GM18909 (cell line): ENCODE data around the gene FRMD8.

Experiments used
- ATAC-seq: cut with Tn5 transposase; IDR thresholded peaks from one replicate; pipeline ENCODE4 v1.9.1; 2021; ENCODE audit warnings: mild to moderate bottlenecking; ENCODE audit not compliant: unreplicated experiment, poor library complexity

Gene FRMD8

DNA sequence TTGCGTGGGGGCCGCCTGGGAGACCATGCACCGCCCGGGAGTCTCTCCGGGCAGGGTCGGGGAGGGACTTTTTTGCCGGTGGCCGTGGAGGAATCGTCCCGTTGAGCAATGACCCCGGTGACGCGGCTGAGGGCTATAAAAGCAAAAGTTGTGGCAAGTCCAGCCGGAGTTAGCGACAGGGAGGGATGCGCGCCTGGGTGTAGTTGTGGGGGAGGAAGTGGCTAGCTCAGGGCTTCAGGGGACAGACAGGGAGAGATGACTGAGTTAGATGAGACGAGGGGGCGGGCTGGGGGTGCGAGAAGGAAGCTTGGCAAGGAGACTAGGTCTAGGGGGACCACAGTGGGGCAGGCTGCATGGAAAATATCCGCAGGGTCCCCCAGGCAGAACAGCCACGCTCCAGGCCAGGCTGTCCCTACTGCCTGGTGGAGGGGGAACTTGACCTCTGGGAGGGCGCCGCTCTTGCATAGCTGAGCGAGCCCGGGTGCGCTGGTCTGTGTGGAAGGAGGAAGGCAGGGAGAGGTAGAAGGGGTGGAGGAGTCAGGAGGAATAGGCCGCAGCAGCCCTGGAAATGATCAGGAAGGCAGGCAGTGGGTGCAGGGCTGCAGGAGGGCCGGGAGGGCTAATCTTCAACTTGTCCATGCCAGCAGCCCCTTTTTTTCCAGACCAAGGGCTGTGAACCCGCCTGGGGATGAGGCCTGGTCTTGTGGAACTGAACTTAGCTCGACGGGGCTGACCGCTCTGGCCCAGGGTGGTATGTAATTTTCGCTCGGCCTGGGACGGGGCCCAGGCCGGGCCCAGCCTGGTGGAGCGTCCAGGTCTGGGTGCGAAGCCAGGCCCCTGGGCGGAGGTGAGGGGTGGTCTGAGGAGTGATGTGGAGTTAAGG is 36.4 kb downstream of the FRMD8 start, which contains the start of gene NEAT1:
TSS of gene NEAT1 (plus strand) at position 166 of the 883 bp plus-strand sequence.
- ATAC-seq = no peak

DNA sequence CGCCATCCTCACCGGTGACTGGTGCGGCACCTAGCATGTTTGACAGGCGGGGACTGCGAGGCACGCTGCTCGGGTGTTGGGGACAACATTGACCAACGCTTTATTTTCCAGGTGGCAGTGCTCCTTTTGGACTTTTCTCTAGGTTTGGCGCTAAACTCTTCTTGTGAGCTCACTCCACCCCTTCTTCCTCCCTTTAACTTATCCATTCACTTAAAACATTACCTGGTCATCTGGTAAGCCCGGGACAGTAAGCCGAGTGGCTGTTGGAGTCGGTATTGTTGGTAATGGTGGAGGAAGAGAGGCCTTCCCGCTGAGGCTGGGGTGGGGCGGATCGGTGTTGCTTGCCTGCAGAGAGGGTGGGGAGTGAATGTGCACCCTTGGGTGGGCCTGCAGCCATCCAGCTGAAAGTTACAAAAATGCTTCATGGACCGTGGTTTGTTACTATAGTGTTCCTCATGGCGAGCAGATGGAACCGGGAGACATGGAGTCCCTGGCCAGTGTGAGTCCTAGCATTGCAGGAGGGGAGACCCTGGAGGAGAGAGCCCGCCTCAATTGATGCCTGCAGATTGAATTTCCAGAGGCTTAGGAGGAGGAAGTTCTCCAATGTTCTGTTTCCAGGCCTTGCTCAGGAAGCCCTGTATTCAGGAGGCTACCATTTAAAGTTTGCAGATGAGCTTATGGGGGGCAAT is 37.2 kb downstream of the FRMD8 start:
- ATAC-seq = no peak

DNA sequence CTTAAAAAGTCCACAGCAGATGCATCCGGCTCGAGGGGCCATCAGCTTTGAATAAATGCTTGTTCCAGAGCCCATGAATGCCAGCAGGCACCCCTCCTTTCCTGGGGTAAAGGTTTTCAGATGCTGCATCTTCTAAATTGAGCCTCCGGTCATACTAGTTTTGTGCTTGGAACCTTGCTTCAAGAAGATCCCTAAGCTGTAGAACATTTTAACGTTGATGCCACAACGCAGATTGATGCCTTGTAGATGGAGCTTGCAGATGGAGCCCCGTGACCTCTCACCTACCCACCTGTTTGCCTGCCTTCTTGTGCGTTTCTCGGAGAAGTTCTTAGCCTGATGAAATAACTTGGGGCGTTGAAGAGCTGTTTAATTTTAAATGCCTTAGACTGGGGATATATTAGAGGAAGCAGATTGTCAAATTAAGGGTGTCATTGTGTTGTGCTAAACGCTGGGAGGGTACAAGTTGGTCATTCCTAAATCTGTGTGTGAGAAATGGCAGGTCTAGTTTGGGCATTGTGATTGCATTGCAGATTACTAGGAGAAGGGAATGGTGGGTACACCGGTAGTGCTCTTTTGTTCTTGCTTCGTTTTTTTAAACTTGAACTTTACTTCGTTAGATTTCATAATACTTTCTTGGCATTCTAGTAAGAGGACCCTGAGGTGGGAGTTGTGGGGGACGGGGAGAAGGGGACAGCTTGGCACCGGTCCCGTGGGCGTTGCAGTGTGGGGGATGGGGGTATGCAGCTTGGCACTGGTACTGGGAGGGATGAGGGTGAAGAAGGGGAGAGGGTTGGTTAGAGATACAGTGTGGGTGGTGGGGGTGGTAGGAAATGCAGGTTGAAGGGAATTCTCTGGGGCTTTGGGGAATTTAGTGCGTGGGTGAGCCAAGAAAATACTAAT is 38.0 kb downstream of the FRMD8 start:
- ATAC-seq = no peak

DNA sequence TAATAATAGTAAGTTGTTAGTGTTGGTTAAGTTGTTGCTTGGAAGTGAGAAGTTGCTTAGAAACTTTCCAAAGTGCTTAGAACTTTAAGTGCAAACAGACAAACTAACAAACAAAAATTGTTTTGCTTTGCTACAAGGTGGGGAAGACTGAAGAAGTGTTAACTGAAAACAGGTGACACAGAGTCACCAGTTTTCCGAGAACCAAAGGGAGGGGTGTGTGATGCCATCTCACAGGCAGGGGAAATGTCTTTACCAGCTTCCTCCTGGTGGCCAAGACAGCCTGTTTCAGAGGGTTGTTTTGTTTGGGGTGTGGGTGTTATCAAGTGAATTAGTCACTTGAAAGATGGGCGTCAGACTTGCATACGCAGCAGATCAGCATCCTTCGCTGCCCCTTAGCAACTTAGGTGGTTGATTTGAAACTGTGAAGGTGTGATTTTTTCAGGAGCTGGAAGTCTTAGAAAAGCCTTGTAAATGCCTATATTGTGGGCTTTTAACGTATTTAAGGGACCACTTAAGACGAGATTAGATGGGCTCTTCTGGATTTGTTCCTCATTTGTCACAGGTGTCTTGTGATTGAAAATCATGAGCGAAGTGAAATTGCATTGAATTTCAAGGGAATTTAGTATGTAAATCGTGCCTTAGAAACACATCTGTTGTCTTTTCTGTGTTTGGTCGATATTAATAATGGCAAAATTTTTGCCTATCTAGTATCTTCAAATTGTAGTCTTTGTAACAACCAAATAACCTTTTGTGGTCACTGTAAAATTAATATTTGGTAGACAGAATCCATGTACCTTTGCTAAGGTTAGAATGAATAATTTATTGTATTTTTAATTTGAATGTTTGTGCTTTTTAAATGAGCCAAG is 38.9 kb downstream of the FRMD8 start:
- no peak for ATAC-seq

DNA sequence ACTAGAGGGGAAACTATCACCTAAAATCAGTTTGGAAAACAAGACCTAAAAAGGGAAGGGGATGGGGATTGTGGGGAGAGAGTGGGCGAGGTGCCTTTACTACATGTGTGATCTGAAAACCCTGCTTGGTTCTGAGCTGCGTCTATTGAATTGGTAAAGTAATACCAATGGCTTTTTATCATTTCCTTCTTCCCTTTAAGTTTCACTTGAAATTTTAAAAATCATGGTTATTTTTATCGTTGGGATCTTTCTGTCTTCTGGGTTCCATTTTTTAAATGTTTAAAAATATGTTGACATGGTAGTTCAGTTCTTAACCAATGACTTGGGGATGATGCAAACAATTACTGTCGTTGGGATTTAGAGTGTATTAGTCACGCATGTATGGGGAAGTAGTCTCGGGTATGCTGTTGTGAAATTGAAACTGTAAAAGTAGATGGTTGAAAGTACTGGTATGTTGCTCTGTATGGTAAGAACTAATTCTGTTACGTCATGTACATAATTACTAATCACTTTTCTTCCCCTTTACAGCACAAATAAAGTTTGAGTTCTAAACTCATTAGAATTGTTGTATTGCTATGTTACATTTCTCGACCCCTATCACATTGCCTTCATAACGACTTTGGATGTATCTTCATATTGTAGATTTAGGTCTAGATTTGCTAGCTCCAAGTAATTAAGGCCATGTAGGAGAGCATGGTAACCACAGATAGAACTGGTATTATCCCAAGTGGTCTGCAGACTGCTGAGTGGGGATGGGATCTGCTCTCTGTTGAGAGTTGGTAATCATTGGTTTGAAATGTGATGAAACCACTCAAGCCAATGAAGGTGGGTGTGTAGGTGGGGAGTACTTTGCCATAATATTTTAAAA is 39.8 kb downstream of the FRMD8 start:
- peak; percentile 27 for ATAC-seq

DNA sequence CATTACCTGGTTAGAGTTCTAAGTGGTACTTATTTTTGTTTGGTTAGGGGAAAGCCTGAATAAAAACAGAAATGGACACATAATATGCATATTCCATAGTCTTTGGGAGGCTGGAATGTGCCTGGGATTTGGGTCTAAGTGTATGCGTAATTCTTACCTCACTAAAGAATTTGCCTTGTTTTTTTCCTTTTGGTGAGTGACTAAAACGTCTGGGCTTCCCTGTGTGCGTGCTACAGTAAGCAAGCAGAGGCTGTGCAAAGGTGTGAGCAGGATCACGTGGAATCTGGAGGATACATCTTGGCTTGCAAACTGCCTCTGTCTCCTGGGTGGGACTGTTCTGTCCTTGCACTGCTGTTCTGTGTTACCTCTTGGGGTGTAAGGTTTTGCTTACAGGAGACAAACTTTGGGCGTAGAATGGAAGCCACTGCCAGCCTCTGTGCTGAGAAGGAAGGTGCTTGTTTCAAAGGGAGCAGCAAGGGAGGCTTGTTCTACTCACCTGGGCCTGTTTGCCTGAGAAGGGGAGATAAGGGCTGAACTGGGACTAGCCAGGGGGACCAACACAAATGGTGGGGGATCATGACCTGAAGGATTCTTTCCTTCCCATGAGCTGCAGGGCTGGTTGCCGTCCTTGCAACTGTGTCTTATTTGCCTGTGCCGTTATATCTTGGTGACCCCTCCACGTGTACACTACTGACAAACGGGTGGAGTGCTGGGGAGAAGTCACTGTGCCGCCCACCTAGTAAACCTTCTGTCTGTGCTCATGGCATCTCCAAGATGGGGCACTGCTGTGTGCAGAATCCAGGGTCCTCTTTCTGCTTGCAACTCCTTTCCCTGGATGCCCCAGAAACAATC is 40.6 kb downstream of the FRMD8 start:
- no peak for ATAC-seq

DNA sequence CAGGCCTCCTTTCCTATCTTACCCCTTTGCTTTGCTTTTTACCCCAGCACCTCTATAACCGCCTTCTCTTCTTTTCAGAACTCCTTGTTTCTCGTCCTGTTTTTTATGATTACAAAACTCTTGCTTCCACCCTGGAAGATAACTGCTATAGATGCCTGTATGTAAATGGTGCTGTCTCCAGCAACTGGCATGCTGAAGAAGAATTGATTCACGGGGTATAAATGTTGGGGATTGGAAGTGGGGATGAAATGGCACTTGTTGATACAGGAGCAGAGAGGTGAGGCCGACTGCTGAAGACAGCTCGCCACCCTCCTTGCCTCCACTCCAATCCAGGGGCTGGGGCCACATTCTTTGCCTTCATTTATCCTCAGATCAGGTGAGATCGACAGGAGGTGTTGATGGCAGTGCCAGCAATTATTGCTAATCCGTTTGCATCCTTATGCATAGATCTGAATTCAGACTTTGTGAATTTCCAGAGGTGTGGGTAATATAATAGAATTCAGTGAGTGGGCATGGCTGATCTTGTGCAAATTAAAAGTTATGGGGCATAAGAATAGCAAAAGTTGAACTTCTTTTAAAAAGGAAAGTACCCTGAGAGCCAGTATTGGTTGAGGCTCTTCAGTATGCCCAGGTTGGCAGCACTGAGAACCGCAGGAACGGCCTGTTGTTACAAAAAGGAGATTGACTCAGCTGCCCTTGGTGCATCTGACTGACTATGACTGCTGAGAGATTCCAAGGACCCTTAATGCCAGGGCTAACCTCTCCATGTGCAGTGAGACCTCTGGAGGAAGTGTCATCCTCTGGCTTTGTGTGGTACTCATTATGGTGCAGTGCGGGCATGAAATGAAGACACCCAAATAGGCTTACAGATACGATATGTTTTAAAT is 41.5 kb downstream of the FRMD8 start:
- ATAC-seq = no peak

DNA sequence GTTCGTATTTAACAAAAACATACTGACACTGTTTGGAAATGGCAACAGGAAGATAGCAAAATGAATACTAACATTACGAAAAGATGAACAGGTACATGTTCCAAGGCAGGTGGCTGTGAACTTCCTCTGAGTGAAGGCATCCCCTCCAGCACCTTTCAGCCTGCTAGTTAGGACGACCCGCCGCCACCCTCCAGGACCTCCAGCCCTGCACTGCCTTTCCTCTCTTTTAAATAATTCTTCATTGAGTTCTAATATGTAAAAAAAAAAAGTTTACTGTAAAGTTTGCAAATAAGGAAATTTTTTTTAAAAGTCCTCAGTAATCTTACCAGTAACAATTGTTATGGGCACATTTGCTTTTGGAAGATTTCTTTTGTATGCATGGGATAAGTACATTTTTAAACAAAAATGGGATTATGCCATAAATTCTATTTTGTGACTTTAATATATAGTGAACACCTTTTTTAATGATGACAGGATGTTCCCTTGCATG is 42.2 kb downstream of the FRMD8 start:
- ATAC-seq = no peak

DNA sequence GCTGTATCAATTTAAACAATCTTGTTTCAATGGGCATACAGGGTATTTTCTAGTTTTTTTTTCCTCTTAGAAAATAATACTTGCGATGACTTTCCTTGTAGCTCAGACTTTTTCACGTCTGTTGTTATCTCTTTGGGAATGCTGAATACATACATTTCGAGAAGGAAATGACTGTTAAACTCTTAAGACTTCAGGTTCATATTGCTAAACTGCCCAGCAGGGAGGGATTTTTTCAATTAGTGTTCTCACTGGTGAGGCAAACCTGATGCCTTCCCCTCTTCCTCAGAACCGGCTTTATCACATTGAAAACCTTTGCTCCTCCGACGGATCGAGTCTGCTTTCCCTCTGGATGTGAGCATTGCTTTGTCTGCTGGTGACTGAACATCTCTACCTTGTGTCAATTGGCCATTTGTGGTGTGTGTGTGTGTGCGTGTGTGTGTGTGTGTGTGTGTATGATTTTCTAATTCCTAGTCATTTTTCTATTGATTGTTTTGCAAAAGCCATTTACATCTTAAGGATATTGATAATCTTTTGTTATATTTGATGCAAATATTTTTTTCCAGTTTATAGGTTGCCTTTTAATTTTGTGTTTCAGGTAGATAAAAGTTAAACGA is 42.7 kb downstream of the FRMD8 start:
- ATAC-seq = no peak

DNA sequence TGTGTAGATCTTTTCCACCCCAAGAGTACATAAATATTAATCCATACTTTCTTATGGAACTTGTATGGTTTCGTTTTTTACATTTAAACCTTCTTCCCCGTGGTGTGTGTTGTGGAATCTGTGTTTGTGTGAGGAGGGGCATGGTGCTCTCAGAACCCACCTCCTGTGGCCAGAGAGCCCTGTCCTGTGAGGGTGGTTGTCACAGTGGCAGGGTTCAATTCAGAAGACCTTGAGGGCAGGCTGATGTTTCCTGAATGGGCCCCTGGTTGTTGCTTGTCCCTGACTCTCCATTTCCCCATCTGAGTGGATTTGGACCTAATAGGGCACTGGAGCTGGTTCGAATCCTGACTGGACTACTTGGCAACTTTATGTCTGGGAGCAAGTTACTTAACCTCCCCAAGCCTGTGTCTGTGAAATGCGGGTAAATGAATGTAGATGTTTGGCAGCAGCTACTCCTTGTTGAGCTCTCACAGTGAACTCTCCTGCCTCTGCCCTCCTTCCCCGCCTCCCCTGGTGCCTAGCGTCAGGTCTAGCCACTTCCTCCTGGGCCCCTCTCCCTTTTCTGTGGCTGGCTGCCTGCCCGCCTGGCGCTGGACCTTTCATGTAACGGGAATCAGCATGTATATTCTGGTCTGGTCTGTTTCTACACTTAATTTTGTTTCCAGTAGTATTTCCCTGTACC is 43.4 kb downstream of the FRMD8 start:
- no peak for ATAC-seq

DNA sequence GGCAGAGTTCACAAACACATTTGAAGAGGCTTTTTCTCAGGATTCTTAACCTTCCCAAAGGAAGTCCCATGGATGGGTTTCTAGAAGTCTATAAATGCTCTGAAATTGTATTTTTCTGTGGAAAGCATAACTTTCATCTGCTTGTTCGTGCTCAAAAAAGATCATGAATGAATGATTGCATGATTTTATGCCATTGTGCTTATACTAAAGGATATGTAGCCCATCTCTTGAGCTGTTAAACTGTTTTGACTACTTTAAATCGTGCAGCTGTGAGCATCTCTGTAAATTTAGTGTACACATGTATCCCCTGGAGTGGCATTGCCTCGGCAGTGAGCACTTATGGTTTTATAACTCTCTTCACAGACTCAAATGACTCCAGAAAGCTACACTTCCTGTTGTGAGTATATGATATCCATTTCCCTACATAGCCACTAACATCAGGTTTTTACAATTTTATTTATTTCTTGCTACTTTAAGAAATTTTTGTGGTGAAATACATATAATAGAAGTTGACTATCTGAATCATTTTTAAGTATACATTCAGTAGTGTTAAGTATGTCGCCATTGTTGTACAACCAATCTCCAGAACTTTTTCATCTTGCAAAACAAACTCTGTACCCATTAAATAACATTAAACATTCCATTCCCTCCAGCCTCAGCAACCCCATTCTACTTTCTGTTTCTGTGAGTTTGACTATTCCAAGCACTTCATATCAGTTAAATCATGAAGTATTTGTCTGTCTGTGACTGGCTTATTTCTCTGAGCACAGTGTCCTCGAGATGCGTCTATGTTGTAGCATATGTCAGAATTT is 44.2 kb downstream of the FRMD8 start:
- no peak for ATAC-seq

DNA sequence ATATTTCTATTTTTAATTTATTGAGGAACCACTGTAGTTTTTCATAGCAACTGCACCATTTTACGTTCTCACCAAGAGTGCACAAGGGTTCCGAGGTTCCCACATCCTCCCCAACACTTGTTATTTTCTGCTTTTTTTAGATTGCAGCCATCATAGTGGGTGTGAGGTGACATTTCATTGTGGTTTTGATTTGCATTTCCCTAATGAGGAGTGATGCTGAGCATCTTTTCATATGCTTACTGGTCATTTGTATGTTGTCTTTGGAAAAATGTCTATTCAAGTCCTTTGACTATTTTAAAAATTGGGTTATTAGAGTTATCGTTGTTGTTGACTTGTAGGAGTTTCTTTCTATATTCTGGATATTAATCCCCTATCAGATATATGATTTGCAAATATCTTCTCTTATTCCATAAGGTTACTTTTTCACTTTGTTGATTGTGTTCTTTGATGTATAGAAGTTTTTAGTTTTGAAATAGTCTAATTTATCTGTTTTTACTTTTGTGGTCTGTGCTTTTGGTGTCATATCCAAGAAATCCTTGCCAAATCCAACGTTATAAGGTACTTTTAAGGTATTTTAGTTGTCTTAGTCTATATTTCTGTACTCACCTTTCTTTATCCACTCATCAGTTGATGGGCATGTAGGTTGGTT is 45.1 kb downstream of the FRMD8 start:
- ATAC-seq = no peak

DNA sequence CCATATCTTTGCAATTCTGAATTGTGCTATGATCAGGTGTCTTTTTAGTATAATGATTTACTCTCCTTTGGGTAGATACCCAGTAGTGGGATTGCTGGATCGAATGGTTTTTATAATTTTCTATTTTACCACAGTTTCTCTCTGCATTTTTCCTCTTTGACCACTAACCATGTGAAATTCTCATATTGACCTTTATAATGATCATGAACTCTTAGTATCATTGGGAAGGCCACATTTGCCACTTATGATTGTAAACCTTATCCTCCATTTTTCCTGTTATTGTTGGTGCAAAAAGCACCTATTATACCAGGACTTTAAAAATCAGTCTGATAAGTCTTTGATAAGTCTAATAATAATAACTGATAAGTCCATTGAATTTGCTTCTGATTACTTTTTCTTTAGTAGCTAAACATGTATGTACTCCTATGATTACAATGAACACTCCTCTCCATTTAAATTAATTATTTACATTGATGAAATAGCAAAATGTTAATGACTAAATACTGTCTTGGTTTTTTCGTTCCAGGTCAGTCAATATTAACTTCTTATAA is 45.7 kb downstream of the FRMD8 start:
- no peak for ATAC-seq
